NCI-H1105 (cell line): ENCODE results near the gene SDK1.

Source experiments
- DNase-seq: peaks from one replicate; lab custom pipeline; 2025; lab: John Stamatoyannopoulos, UW

Gene SDK1

GRCh38 chr7:4157651-4158050 lies 856.6 kb downstream of the SDK1 start:
- DNase-seq, result no peak

- no peak for DNase-seq
Observed at GRCh38 chr7:4158441-4159153, 857.5 kb downstream of the SDK1 start.

- no peak for DNase-seq
Observed at GRCh38 chr7:4159154-4159501, 858.1 kb downstream of the SDK1 start.

- no peak for DNase-seq
Observed at GRCh38 chr7:4159761-4160554, 858.9 kb downstream of the SDK1 start.

GRCh38 chr7:4162884-4163564 lies 862.0 kb downstream of the SDK1 start:
- no peak for DNase-seq

- no peak for DNase-seq
Observed at GRCh38 chr7:4163565-4164203, 862.6 kb downstream of the SDK1 start.

GRCh38 chr7:4164556-4164955 lies 863.5 kb downstream of the SDK1 start:
- no peak for DNase-seq

- no peak for DNase-seq
Observed at GRCh38 chr7:4166340-4166739, 865.3 kb downstream of the SDK1 start.

GRCh38 chr7:4166807-4167206 lies 865.8 kb downstream of the SDK1 start:
- no peak for DNase-seq

GRCh38 chr7:4167385-4167910 lies 866.4 kb downstream of the SDK1 start:
- DNase-seq, result no peak

GRCh38 chr7:4168041-4168440 lies 867.0 kb downstream of the SDK1 start:
- no peak for DNase-seq

GRCh38 chr7:4168541-4168940 lies 867.5 kb downstream of the SDK1 start:
- no peak for DNase-seq

- DNase-seq, result no peak
Observed at GRCh38 chr7:4169455-4169854, 868.4 kb downstream of the SDK1 start.

- DNase-seq, result no peak
Observed at GRCh38 chr7:4170997-4171786, 870.1 kb downstream of the SDK1 start.

GRCh38 chr7:4172883-4173282 lies 871.8 kb downstream of the SDK1 start:
- DNase-seq, result no peak

GRCh38 chr7:4173615-4174014 lies 872.6 kb downstream of the SDK1 start:
- DNase-seq, result no peak

- DNase-seq, result no peak
Observed at GRCh38 chr7:4174016-4174415, 873.0 kb downstream of the SDK1 start.

- no peak for DNase-seq
Observed at GRCh38 chr7:4174451-4174850, 873.4 kb downstream of the SDK1 start.

GRCh38 chr7:4174884-4175283 lies 873.8 kb downstream of the SDK1 start:
- no peak for DNase-seq

- no peak for DNase-seq
Observed at GRCh38 chr7:4175346-4175973, 874.4 kb downstream of the SDK1 start.

GRCh38 chr7:4177001-4177400 lies 875.9 kb downstream of the SDK1 start:
- no peak for DNase-seq
